ENCODE data around the gene BANK1.

The BANK1 gene

DNA sequence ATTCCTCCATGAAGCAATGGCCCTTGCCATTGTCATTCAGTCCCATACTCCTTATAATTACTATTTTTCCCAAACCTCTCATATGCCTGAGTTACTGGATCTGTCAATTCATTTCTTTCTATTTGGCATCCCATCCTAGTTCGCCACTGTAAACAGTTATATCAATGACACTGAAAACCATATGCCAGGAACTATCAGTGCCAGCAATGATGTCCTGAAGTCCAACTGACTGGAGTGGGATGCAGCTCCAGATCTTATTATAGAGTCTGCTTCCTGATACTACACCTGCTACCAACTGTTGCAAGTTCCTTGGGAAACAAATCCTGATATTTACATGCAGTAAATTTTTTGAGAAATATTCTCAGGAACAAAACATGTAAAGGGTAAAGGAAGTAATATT, 27.0 kb upstream of the BANK1 start:
- TF ChIP-seq, protein P1, sequence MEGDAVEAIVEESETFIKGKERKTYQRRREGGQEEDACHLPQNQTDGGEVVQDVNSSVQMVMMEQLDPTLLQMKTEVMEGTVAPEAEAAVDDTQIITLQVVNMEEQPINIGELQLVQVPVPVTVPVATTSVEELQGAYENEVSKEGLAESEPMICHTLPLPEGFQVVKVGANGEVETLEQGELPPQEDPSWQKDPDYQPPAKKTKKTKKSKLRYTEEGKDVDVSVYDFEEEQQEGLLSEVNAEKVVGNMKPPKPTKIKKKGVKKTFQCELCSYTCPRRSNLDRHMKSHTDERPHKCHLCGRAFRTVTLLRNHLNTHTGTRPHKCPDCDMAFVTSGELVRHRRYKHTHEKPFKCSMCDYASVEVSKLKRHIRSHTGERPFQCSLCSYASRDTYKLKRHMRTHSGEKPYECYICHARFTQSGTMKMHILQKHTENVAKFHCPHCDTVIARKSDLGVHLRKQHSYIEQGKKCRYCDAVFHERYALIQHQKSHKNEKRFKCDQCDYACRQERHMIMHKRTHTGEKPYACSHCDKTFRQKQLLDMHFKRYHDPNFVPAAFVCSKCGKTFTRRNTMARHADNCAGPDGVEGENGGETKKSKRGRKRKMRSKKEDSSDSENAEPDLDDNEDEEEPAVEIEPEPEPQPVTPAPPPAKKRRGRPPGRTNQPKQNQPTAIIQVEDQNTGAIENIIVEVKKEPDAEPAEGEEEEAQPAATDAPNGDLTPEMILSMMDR (IDR thresholded peaks at IDR 0.05; ENCODE audit: low read depth, low read length), result no peak
- Histone ChIP-seq H3K36me3 (no peaks in the 10 kb centered on the region; the same call in 1 of the 2 replicates), H3K9me3 (no peaks in the 10 kb centered on the region), H3K4me3 (ENCODE audit: low read depth, low read length) (no peak overlapping the region), H3K4me1 (no peaks in the 10 kb centered on the region), H3K27me3 (no peaks in the 10 kb centered on the region)
- DNase-seq, result no peak

DNA sequence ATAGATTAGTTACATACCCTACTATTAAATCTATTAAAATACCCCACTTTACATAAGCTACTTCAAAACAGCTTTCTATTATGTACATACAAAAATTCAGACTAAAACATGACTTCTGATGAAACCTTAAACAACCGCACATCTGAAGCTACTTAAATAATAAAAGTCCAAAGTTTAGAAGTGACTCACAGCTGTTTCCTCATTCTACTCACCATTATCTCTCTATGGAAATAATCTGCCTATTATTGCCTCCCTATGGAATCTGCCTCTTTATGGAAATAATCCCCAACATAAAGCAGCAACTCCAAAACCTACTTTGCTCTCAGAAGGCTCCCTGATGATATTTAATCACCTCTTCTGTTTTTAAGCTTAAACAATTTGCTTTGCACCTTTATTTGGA, 15.7 kb upstream of the BANK1 start:
- no peak for DNase-seq
- H3K36me3 ChIP-seq, result no peaks in the 10 kb centered on the region
- no peak overlapping the region for H3K4me3 ChIP-seq (ENCODE audit: low read depth, low read length)
- no peaks in the 10 kb centered on the region for H3K27me3 ChIP-seq
- no peaks in the 10 kb centered on the region for H3K4me1 ChIP-seq
- TF ChIP-seq, protein P1 (IDR thresholded peaks at IDR 0.05; ENCODE audit: low read depth, low read length), result no peak
- no peaks in the 10 kb centered on the region for H3K9me3 ChIP-seq

DNA sequence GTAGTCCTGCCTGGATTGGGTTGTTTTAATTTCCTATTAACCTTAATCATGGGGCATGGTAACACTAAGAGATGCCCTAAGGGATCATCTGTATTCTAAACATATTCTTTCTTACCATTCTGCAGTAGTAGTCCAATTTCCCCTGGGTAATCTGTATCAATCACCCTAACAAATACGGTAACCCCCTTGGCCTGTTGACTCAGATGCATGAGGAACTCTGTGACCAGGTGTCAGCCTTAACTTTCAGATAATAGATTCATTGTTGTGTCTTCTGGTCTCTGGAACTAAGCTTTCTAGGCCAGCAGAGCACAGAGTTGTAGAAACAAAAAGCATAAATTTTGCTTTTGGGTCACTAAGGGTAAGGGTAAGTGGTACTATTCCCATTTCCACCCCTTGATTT, 13.1 kb upstream of the BANK1 start:
- H3K27me3 ChIP-seq, result no peaks in the 10 kb centered on the region
- no peaks in the 10 kb centered on the region for H3K4me1 ChIP-seq
- H3K36me3 ChIP-seq, result no peaks in the 10 kb centered on the region
- no peak overlapping the region for H3K4me3 ChIP-seq (ENCODE audit: low read depth, low read length)
- DNase-seq, result no peak
- TF ChIP-seq, protein P1 (IDR thresholded peaks at IDR 0.05; ENCODE audit: low read depth, low read length), result no peak
- no peaks in the 10 kb centered on the region for H3K9me3 ChIP-seq

DNA sequence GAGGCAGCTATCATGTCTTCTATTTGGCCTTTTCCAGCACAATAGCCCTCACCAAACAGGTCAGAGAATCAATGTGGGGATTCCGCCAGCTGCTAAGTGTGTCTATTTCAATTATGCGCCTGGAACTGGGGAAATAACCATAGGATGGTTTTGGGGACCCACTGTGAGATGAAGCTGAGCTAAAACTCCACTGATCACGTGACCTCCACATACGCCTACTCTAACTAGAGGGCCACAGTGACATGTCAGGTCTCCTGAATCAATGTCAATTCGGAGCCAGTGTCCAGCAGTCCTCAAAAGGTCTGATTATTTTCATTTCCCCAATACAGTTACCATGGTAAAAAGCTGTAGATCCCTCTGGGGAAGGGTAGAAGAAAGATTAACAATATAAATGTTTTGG, 10.2 kb upstream of the BANK1 start:
- Histone ChIP-seq H3K9me3 (no peaks in the 10 kb centered on the region), H3K36me3 (no peaks in the 10 kb centered on the region), H3K4me3 (ENCODE audit: low read depth, low read length) (no peak overlapping the region), H3K27me3 (no peaks in the 10 kb centered on the region), H3K4me1 (no peaks in the 10 kb centered on the region)
- DNase-seq, result no peak
- TF ChIP-seq, protein P1 (IDR thresholded peaks at IDR 0.05; ENCODE audit: low read depth, low read length), result no peak

DNA sequence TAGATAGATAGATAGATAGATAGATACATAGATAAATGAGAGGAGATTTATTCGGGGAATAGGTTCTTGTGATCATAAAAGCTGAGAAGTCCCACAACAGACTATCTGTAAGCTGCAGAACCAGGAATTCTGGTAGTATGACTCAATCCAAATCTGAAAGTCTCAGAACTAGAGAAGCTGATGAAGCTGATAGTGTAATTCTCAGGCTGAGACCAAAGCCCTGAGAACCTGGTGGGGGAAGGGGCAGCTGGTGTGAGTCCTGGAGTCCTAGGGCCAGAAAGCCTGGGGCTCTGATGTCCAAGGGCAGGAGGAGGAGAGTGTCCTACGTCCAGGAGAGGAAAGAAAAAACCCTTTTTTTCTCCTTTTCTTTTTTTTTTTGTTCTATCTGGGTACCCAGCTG, 8.0 kb upstream of the BANK1 start:
- TF ChIP-seq, protein P1 (IDR thresholded peaks at IDR 0.05; ENCODE audit: low read depth, low read length), result no peak
- DNase-seq, result no peak
- Histone ChIP-seq H3K9me3 (no peaks in the 10 kb centered on the region), H3K4me1 (no peaks in the 10 kb centered on the region), H3K4me3 (ENCODE audit: low read depth, low read length) (no peak overlapping the region), H3K27me3 (no peaks in the 10 kb centered on the region), H3K36me3 (no peaks in the 10 kb centered on the region)

DNA sequence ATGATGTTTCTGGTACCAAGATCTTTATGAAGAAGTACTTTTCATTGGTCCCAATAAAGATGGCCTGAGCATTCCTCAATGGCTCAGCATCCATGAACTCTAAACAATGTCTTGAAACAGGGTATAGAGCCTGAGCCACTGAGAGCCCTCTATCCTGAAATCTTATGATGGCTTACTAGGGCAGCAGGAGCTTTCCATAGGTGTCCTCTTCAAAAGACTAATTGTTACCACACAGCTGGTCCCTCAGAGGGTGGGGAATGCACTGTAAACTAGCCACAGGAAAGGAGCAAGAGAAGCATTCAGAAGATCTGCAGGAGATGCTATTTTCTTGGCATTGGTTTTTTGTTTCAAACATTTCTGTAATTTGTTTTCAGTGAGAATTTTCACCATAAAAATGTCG, 5.6 kb upstream of the BANK1 start:
- no peaks in the 10 kb centered on the region for H3K27me3 ChIP-seq
- H3K4me3 ChIP-seq (ENCODE audit: low read depth, low read length), result no peak overlapping the region
- DNase-seq, result no peak
- H3K36me3 ChIP-seq, result no peaks in the 10 kb centered on the region
- TF ChIP-seq, protein P1 (IDR thresholded peaks at IDR 0.05; ENCODE audit: low read depth, low read length), result no peak
- no peaks in the 10 kb centered on the region for H3K9me3 ChIP-seq
- no peaks in the 10 kb centered on the region for H3K4me1 ChIP-seq
